ENCODE results near the gene SRSF12.
"Not testable (repeated sequence)": the region's sequence is repeated elsewhere in the genome, so short reads cannot be mapped to it uniquely, and the experiment has no call there.

The SRSF12 gene

DNA sequence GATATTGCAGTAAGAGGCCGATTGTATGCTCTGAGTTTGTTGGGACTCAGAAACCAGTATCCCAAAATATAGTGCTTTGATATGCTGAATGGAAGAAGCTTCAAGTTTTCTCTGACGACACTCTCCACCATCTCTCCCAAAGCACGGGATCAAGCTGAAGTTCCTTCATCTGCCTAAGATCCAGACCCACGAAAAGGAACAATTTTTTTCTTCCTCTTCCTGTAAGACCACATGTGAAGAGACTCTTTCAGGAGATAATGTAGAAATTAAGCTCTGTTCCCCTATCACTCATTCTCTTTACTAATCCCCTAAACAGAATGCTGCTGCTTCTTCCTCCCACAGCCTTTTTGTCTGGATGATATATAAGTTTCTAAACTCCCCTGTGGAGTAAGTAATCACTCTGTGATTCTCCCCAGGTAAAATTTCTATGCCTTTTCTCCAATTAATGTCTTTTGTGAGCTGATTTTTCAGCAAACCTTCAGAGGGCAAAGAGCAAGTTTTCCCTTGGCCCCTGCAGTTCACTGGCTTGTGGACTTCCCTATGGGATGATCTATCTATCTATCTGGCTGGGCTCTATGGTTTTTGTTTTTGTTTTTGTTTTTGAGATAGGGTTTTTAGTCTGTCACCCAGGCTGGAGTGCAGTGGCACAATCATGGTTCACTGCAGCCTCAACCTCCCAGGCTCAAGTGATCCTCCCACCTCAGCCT, 50.8 kb downstream of the SRSF12 start:
- no peak for DNase-seq (ENCODE audit: low read depth in 2 of 2)
- TF ChIP-seq, protein P1, sequence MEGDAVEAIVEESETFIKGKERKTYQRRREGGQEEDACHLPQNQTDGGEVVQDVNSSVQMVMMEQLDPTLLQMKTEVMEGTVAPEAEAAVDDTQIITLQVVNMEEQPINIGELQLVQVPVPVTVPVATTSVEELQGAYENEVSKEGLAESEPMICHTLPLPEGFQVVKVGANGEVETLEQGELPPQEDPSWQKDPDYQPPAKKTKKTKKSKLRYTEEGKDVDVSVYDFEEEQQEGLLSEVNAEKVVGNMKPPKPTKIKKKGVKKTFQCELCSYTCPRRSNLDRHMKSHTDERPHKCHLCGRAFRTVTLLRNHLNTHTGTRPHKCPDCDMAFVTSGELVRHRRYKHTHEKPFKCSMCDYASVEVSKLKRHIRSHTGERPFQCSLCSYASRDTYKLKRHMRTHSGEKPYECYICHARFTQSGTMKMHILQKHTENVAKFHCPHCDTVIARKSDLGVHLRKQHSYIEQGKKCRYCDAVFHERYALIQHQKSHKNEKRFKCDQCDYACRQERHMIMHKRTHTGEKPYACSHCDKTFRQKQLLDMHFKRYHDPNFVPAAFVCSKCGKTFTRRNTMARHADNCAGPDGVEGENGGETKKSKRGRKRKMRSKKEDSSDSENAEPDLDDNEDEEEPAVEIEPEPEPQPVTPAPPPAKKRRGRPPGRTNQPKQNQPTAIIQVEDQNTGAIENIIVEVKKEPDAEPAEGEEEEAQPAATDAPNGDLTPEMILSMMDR (IDR thresholded peaks at IDR 0.05; ENCODE audit: low read depth, low read length): no peak
- H3K4me3 ChIP-seq (replicated peaks in 1 of 2; ENCODE audit: low read depth in 2 of 2, low read length in 2 of 2): no peak overlapping the region

- DNase-seq (ENCODE audit: low read depth in 2 of 2); H3K4me3 ChIP-seq (replicated peaks in 1 of 2; ENCODE audit: low read depth in 2 of 2, low read length in 2 of 2): not testable (repeated sequence)
Measured at GRCh38 chr6:89066121-89066520, 51.8 kb downstream of the SRSF12 start.

GRCh38 chr6:89064931-89065330, 52.9 kb downstream of the SRSF12 start:
- DNase-seq (ENCODE audit: low read depth in 2 of 2): not testable (repeated sequence)

DNA sequence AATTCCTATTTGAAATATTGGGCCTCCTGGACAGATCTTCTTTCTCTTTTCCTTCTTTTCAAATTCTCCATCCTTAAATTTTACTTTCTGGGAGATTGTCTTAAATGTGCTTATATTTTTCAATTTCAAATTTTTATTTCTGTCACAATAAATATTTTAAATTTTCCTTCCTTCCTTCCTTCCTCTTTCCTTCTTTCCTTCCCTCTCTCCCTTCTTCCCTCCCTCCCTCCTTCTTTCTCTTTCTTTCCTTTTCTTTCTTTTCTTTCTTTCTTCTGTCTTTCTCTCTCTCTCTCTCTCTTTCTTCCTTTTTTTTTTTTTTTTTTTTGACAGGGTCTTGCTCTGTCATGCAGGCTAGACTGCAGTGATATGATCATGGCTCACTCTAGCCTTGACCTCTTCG, 54.0 kb downstream of the SRSF12 start:
- H3K4me3 ChIP-seq (replicated peaks in 1 of 2; ENCODE audit: low read depth in 2 of 2, low read length in 2 of 2): no peak overlapping the region
- DNase-seq (ENCODE audit: low read depth in 2 of 2): no peak
- TF ChIP-seq, protein P1 (IDR thresholded peaks at IDR 0.05; ENCODE audit: low read depth, low read length): no peak

More at GRCh38 chr6:89064931-89065330, 52.9 kb downstream of the SRSF12 start:
- not testable (repeated sequence) for H3K4me3 ChIP-seq (replicated peaks in 1 of 2; ENCODE audit: low read depth in 2 of 2, low read length in 2 of 2)

- DNase-seq (ENCODE audit: low read depth in 2 of 2): no peak
- H3K4me3 ChIP-seq (replicated peaks in 1 of 2; ENCODE audit: low read depth in 2 of 2, low read length in 2 of 2): no peak overlapping the region
- TF ChIP-seq, protein P1 (IDR thresholded peaks at IDR 0.05; ENCODE audit: low read depth, low read length): no peak
Measured at GRCh38 chr6:89059227-89059626, 58.6 kb downstream of the SRSF12 start.

- no peak for DNase-seq (ENCODE audit: low read depth in 2 of 2)
- TF ChIP-seq, protein P1 (IDR thresholded peaks at IDR 0.05; ENCODE audit: low read depth, low read length): no peak
- H3K4me3 ChIP-seq (replicated peaks in 1 of 2; ENCODE audit: low read depth in 2 of 2, low read length in 2 of 2): no peak overlapping the region
Measured at GRCh38 chr6:89058627-89059026, 59.2 kb downstream of the SRSF12 start.

DNA sequence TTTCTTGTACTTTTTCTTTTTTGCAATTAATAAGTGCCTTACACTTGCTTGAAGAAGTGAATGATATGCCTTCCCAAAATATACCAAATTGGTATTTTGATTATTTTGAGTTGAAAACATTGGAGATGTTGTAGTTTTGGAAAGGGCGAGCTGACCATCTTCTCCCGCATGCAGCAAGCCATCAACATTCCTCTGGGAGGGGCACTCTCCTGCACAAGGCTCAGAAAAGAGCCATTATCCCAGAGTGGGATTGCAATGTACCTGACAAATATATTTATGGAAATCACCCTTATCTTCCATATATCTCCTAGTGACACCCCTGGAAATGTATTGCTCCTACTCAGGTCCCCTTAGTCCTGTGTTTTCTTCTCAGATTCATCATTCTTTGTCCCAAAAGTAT, 60.1 kb downstream of the SRSF12 start:
- TF ChIP-seq, protein P1 (IDR thresholded peaks at IDR 0.05; ENCODE audit: low read depth, low read length): no peak
- H3K4me3 ChIP-seq (replicated peaks in 1 of 2; ENCODE audit: low read depth in 2 of 2, low read length in 2 of 2): no peak overlapping the region
- no peak for DNase-seq (ENCODE audit: low read depth in 2 of 2)

DNA sequence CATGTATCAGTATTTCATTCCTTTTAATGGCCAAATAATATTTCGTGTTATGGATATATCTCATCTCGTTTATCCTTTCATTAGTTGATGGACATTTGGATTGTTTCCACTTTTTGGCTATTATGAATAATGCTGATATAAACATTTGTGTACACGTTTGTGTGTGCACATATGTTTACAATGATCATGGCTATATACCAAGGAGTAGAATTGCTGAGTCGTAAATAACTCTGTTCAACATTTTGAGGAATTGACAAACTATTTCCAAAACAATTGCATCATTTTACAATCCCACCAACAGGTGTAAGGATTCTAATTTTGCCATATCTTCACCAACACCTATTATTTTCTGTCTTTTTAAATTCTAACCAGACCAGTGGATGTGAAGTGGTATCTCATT, 63.7 kb downstream of the SRSF12 start:
- DNase-seq (ENCODE audit: low read depth in 2 of 2): no peak
- TF ChIP-seq, protein P1 (IDR thresholded peaks at IDR 0.05; ENCODE audit: low read depth, low read length): no peak
- H3K4me3 ChIP-seq (replicated peaks in 1 of 2; ENCODE audit: low read depth in 2 of 2, low read length in 2 of 2): no peak overlapping the region
